GM12872 (cell line): ENCODE data around the gene LYRM7.

Experiments used
- TF ChIP-seq, protein P1 (sequence below): IDR thresholded peaks from 3 replicates; pipeline ENCODE4 v1.5.1; 2011; ENCODE audit warnings: low read depth, mild to moderate bottlenecking, low read length, moderate library complexity; ENCODE audit not compliant: insufficient read depth

LYRM7 gene

DNA sequence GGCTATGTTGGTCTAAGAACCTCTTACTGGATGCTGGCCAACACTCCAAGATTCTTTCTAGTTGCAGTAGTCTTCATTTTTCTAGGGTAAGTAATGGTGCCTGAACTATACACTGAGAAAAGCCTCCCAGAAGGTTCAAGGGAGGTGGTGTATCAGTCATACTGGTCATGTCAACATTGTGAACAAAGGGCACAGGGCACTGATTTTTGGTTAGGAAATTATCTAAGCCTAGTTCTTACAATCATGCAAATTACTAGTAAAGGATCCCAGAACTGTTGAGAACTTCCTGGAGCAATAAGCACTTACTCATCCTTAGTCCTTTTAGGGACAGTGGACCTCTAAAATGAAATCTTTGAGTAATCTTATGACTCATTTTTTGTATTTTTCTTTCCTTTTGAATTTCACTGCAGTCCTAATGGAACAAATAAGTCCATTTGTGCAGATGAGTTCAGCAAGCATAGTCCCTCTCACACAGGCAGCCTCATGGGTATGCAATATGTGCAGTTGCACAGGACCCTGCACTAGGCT, 72.0 kb downstream of the LYRM7 start:
- TF ChIP-seq, protein P1, sequence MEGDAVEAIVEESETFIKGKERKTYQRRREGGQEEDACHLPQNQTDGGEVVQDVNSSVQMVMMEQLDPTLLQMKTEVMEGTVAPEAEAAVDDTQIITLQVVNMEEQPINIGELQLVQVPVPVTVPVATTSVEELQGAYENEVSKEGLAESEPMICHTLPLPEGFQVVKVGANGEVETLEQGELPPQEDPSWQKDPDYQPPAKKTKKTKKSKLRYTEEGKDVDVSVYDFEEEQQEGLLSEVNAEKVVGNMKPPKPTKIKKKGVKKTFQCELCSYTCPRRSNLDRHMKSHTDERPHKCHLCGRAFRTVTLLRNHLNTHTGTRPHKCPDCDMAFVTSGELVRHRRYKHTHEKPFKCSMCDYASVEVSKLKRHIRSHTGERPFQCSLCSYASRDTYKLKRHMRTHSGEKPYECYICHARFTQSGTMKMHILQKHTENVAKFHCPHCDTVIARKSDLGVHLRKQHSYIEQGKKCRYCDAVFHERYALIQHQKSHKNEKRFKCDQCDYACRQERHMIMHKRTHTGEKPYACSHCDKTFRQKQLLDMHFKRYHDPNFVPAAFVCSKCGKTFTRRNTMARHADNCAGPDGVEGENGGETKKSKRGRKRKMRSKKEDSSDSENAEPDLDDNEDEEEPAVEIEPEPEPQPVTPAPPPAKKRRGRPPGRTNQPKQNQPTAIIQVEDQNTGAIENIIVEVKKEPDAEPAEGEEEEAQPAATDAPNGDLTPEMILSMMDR: no peak

DNA sequence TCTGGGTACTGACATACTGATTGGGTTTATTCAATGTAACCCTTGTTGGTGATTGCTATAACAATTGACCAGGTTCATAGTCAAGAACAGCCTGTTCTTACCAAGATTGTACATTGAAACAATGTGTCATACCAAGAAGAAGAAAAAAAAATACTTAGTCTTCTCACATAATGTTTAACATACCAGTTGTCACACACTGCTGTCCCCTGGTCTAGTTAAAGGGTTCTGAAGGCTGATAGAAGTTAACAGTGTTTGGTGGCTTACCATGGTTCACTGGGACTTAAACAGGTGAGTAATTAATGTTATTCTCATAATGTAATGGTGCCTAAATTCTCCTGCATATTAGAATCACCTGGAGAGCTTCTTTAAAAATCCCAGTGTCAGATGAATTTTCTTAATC, 74.6 kb downstream of the LYRM7 start:
- TF ChIP-seq, protein P1: no peak

DNA sequence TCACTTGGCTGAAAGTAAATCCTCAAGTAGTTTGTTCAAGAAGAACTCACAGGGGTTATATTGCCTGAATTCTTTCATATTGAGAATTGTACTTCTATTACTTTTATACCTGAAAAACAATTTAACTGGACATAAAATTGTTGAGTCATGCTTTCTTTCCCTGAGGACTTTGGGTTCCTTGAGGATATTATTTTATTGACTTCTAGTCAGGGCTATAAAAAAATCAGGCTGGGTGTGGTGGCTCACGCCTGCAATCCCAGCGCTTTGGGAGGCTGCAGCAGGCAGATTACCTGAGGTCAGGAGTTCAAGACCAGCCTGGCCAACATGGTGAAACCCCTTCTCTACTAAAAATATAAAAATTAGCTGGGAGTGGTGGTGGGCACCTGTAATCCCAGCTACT, 75.2 kb downstream of the LYRM7 start:
- TF ChIP-seq, protein P1: no peak

DNA sequence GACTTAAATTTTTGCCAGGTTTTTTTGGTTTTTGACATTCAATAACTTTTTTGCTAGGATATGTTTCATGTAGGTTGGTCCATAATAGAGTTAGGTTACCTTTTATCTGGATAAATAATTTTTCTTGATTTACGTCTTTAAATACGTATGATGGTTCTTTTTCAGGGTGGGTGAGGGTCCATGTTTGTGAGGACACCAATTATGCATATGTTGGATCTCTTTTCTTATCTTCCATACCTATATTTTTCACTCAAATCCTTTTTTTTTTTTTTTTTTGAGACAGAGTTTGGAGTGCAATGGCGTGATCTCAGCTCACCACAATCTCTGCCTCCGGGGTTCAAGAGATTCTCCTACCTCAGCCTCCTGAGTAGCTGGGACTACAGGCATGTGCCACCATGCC, 75.8 kb downstream of the LYRM7 start:
- TF ChIP-seq, protein P1: no peak

DNA sequence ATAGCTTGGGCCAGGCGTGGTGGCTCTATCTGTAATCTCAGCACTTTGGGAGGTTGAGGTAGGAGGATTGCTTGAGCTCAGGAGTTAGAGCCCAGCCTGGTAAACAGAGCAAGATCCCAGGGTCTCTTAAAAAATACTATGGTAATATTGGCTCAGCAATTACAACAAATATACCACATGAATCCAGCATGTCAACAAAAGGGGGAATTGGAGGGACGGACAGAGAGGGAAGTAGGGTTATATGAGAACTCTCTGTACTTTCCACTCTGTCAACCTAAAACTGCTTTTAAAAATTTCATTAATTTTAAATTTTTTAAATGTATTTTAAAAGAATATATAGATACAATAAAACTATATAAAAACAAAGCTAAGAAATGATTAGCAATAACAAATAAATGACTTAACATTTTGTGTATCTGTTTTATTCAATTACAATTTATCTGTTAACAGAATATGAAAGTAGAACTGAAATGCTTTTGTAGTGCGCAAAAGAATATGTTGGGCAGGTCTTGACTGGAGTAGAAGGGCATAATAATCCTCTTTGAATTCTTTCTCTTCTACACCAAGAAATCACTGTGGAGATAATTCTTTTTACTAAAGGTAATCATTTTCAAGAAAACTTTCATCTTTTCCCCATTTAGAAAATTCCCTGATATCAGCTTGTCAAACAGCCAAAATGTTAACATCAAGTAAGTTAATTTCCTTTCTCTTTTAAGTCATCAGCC, 80.2 kb downstream of the LYRM7 start:
- TF ChIP-seq, protein P1: no peak

DNA sequence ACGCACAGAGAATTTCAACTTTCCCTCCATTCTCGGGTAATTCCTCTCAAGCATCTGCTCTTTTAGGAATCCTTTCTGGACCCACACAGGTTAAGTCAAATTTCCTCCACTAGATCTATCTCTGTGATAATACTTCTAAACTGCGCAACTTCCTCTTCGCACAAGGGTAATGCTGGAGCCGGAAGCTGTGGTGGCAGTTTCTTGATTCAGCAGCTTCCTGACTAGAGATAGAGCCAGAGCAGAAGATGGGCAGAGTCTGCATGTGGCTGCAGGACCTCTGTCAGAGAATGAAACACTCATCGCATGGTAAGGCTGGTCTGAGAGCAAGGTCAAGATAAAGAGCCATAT, 82.1 kb downstream of the LYRM7 start:
- TF ChIP-seq, protein P1: no peak

DNA sequence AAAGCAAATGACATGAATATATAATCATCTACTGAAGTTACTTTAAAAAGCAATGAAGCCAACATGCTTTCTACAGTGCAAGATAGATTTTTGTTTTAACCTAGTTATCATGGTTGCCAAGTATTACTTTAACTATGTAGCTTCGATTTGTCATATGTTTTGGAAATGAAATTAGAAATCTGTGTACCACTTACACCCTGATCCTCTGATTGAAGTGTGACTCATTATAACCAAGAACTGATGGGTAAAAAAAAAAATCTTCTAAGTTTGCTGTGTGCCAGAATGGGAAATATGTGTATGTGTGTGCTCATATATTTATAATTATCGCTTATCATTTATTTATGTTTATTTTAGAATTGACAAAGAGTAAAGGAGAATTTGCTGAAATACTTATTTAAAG, 84.0 kb downstream of the LYRM7 start:
- TF ChIP-seq, protein P1: no peak
